Endothelial cell of umbilical vein (primary cell): ENCODE results near the gene P2RY2.

Experiments
- CTCF ChIP-seq, 2 donors: IDR thresholded peaks; 1 replicate in 1 of 2; 2 replicates in 1 of 2; pipeline ENCODE4 v1.5.1; 2011; ENCODE audit warnings: low read length in 2 of 2, mild to moderate bottlenecking in 2 of 2, moderate library complexity in 2 of 2, control low read depth in 1 of 2, inconsistent platforms in 1 of 2, low read depth in 1 of 2; ENCODE audit not compliant: insufficient read depth in 1 of 2; ENCODE audit errors: extremely low read depth in 1 of 2
- EZH2 ChIP-seq: IDR thresholded peaks from 2 replicates; pipeline ENCODE4 v1.6.1; 2012; ENCODE audit warnings: borderline replicate concordance, low read depth, mild to moderate bottlenecking, moderate library complexity, low read length, inconsistent platforms; ENCODE audit not compliant: severe bottlenecking
- FOS ChIP-seq: IDR thresholded peaks from 2 replicates; pipeline ENCODE4 v1.6.1; 2011; ENCODE audit warnings: mild to moderate bottlenecking, low read length, moderate library complexity, borderline replicate concordance; ENCODE audit not compliant: insufficient read depth
- JUN ChIP-seq: IDR thresholded peaks from 2 replicates; pipeline ENCODE4 v1.6.1; 2011; ENCODE audit warnings: borderline replicate concordance, low read depth; ENCODE audit not compliant: insufficient read length, insufficient read depth
- MAX ChIP-seq: IDR thresholded peaks from 2 replicates; pipeline ENCODE4 v1.6.1; 2011; ENCODE audit not compliant: insufficient read depth, insufficient read length
- MYC ChIP-seq: IDR thresholded peaks from one replicate; pipeline ENCODE4 v1.6.1; 2011; ENCODE audit warnings: mild to moderate bottlenecking, low read depth, low read length
- POLR2A ChIP-seq: IDR thresholded peaks from 2 replicates; pipeline ENCODE4 v1.6.1; 2012; ENCODE audit warnings: low read depth, mild to moderate bottlenecking, control low read depth, low read length
- POLR2AphosphoS5 ChIP-seq: IDR thresholded peaks from 2 replicates; pipeline ENCODE4 v1.6.1; 2012; ENCODE audit warnings: low read depth, mild to moderate bottlenecking, control low read depth, low read length, moderate library complexity; ENCODE audit not compliant: insufficient read depth

- TF ChIP-seq POLR2AphosphoS5 (no peak), CTCF (IDR thresholded peaks at IDR 0.05; ENCODE audit: extremely low read depth in 1 of 2, insufficient read depth in 1 of 2, low read depth in 1 of 2, low read length in 2 of 2) (no peak), POLR2A (no peak), MYC (no peak), MAX (no peak), EZH2 (no peak), FOS (no peak), JUN (no peak)
Observed at GRCh38 chr11:73249304-73249703, 31.2 kb downstream of the P2RY2 start.
